Skeletal muscle tissue (tissue), 4 donors: ENCODE results near the gene ATP6V0D1. TPM values are rescaled to one million over a fixed set of nuclear protein-coding genes. Genes with fewer than 3 reads are reported as not detected.

Experiments
- H3K27ac ChIP-seq: one replicate; pipeline ENCODE4 v1.7.0; 2013; ENCODE audit warnings: mild to moderate bottlenecking, low read depth, low read length, inconsistent platforms
- H3K27me3 ChIP-seq, 3 donors: one replicate each; pipeline ENCODE4 v1.7.0; 2013; ENCODE audit warnings: low read length in 3 of 3; ENCODE audit not compliant: control insufficient read depth in 3 of 3, insufficient read depth in 3 of 3
- H3K36me3 ChIP-seq, 3 donors: one replicate each; pipeline ENCODE4 v1.7.0; 2013; ENCODE audit warnings: low read length in 3 of 3; ENCODE audit not compliant: control insufficient read depth in 3 of 3, insufficient read depth in 3 of 3
- H3K4me1 ChIP-seq, 3 donors: one replicate each; pipeline ENCODE4 v1.7.0; 2013; ENCODE audit warnings: low read length in 3 of 3, mild to moderate bottlenecking in 3 of 3; ENCODE audit not compliant: control insufficient read depth in 3 of 3, insufficient read depth in 3 of 3
- H3K4me3 ChIP-seq, 3 donors: one replicate each; pipeline ENCODE4 v1.7.0; 2013; ENCODE audit warnings: low read length in 3 of 3
- H3K9ac ChIP-seq, 3 donors: one replicate each; pipeline ENCODE4 v1.7.0; 2013; ENCODE audit warnings: low read length in 3 of 3, mild to moderate bottlenecking in 3 of 3, moderate library complexity in 2 of 3, low read depth in 1 of 3
- H3K9me3 ChIP-seq, 3 donors: one replicate each; pipeline ENCODE4 v1.7.0; 2013; ENCODE audit warnings: low read length in 3 of 3; ENCODE audit not compliant: control insufficient read depth in 3 of 3
- total RNA-seq: library from RNA; depleted of rRNA; stranded (reverse); fragments of >200 nt; gene quantifications from one replicate; pipeline ENCODE4 v1.2.3, GENCODE V29; 2014
- donor health status: Osteomylitis.

ATP6V0D1 gene
- total RNA-seq, 1 donor from 2014 or later = 46.4 TPM

DNA sequence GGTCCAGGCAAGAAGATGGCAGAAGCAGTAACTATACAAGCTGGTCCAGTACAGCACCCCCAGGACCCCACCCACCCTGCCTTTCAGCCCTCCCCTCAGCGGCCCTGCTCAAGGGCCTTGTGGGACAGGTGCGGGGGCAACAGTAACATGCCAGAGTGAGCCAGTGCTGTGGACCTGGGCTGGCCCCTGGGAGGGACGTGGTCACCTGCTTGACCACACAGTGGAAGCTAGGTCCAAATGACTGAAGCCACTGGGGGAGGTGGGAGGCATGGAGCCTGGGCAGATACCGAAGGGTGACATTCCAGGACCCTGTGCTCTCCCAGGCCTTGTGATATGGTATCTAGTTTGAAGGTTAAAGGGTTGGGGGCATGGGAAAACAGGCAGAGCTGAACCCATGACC lies 17.3 kb downstream of the ATP6V0D1 start:
- Histone ChIP-seq H3K9ac (peak overlapping the region in 1 of 3 donors; percentile 25), H3K9me3 (no peaks in the 10 kb centered on the region), H3K4me1 (peaks cover 78 to 88% (median 79%) of the 10 kb centered on the region in 3 donors), H3K36me3 (peaks cover 0 to 3% (median 0%) of the 10 kb centered on the region in 3 donors), H3K27ac (no peak overlapping the region), H3K4me3 (no peak overlapping the region), H3K27me3 (no peaks in the 10 kb centered on the region)

- no peaks in the 10 kb centered on the region for H3K9me3 ChIP-seq
- no peak overlapping the region for H3K4me3 ChIP-seq
- peaks cover 82 to 88% (median 85%) of the 10 kb centered on the region in 3 donors for H3K4me1 ChIP-seq
- H3K9ac ChIP-seq = peak overlapping the region in 1 of 3 donors; percentile 40
- peaks cover 0 to 3% (median 0%) of the 10 kb centered on the region in 3 donors for H3K36me3 ChIP-seq
- no peak overlapping the region for H3K27ac ChIP-seq
- H3K27me3 ChIP-seq = no peaks in the 10 kb centered on the region
Observed at GRCh38 chr16:67463059-67463458, 17.9 kb downstream of the ATP6V0D1 start.

DNA sequence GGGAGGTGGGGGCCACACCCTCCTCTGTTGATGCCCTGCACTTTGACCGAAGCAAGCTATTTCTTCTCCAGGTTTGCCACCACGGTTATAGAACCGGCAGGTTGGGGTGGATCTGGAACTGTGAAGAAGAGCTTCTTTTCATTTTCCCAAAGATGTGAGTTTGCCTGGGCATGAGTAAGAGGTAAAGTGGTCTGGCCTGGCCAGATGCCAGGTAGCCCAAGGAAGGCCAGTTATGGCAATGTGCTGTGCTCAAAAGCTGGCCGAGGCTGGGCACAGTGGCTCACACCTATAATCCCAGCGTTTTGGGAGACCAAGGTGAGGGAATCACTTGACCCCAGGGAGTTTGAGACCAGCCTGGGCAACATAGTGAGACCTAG lies 18.7 kb downstream of the ATP6V0D1 start:
- H3K9me3 ChIP-seq = no peaks in the 10 kb centered on the region
- H3K36me3 ChIP-seq = peaks cover 0 to 3% (median 0%) of the 10 kb centered on the region in 3 donors
- H3K27ac ChIP-seq = no peak overlapping the region
- H3K4me1 ChIP-seq = peaks cover 83 to 89% (median 86%) of the 10 kb centered on the region in 3 donors
- H3K4me3 ChIP-seq = no peak overlapping the region
- no peaks in the 10 kb centered on the region for H3K27me3 ChIP-seq
- peak overlapping the region in 1 of 3 donors; percentile 51 for H3K9ac ChIP-seq

DNA sequence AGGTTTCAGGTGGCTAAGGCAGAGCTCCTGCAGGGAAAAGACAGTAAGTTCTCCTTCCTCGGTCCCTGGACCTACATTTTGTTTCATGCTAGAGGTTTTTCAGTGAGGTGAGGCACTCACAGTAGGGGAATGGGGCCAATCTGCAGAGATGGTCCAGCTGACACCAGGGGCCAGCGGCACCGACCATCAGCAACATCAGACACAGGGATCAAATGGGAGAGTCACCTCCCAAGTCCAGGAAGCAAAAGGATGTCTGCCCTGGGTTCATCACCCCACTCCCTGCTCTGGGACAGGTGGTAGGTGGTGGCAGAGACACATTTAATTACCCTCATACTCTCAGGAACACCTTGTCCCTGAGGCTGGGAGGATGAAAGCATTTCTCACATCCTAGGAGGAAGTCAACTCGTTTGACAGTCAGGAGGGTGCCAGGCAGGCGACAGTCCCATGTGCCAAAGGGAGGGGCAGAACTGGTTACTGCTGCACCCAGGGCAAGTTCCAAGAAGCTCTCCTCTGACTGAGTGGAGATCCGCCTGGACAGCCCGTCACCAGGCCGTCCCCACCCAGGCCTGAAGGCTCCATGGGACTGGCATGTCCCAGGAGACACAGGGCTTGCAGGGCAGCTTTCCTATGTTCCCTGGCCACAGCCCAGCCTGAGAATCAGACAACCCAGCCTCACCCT lies 19.2 kb downstream of the ATP6V0D1 start:
- Histone ChIP-seq H3K4me3 (no peak overlapping the region), H3K4me1 (peaks cover 89 to 93% (median 91%) of the 10 kb centered on the region in 3 donors), H3K9me3 (no peaks in the 10 kb centered on the region), H3K27ac (no peak overlapping the region), H3K36me3 (peaks cover 0 to 3% (median 0%) of the 10 kb centered on the region in 3 donors), H3K27me3 (no peaks in the 10 kb centered on the region), H3K9ac (peak overlapping the region in 1 of 3 donors; percentile 51)

GRCh38 chr16:67460961-67461360 lies 20.0 kb downstream of the ATP6V0D1 start:
- no peaks in the 10 kb centered on the region for H3K27me3 ChIP-seq
- H3K4me1 ChIP-seq = peaks cover 94 to 97% (median 96%) of the 10 kb centered on the region in 3 donors
- H3K4me3 ChIP-seq = no peak overlapping the region
- H3K9me3 ChIP-seq = no peaks in the 10 kb centered on the region
- peak overlapping the region; percentile 14 to 51 (median 48) for H3K9ac ChIP-seq
- peak overlapping the region; percentile 81 for H3K27ac ChIP-seq
- H3K36me3 ChIP-seq = peaks cover 0 to 3% (median 0%) of the 10 kb centered on the region in 3 donors

GRCh38 chr16:67460168-67460567 lies 20.8 kb downstream of the ATP6V0D1 start:
- peak overlapping the region; percentile 81 for H3K27ac ChIP-seq
- peaks cover 86 to 89% (median 88%) of the 10 kb centered on the region in 3 donors for H3K4me1 ChIP-seq
- peak overlapping the region in 1 of 3 donors; percentile 13 for H3K4me3 ChIP-seq

DNA sequence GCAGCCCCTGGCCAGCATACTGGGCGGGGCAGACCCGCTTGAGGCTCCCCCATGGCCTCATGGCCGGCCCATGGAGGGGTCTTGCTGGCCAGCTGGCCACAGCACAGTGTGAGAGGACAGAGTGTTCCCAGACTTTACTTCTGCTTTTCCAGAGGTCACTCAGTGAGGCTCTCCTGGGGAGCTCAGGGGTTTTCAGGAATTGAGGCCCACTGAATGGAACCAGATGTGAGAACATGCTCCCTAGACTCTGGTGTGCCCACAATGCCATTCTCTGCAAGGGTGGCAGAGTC lies 21.2 kb downstream of the ATP6V0D1 start:
- Histone ChIP-seq H3K36me3 (peaks cover 0 to 5% (median 0%) of the 10 kb centered on the region in 3 donors), H3K4me3 (peak overlapping the region in 1 of 3 donors; percentile 13), H3K9me3 (no peaks in the 10 kb centered on the region), H3K27ac (peak overlapping the region; percentile 81), H3K9ac (peak overlapping the region in 2 of 3 donors; percentile 50 to 70), H3K4me1 (peaks cover 83 to 86% (median 84%) of the 10 kb centered on the region in 3 donors), H3K27me3 (no peaks in the 10 kb centered on the region)

More at GRCh38 chr16:67460168-67460567, 20.8 kb downstream of the ATP6V0D1 start:
- H3K36me3 ChIP-seq = peaks cover 0 to 3% (median 0%) of the 10 kb centered on the region in 3 donors
- H3K9ac ChIP-seq = peak overlapping the region in 2 of 3 donors; percentile 28 to 70
- H3K9me3 ChIP-seq = no peaks in the 10 kb centered on the region
- no peaks in the 10 kb centered on the region for H3K27me3 ChIP-seq

GRCh38 chr16:67459066-67459860 lies 21.7 kb downstream of the ATP6V0D1 start:
- H3K9me3 ChIP-seq = no peaks in the 10 kb centered on the region
- no peaks in the 10 kb centered on the region for H3K27me3 ChIP-seq
- H3K9ac ChIP-seq = peak overlapping the region; percentile 50 to 70 (median 51)
- H3K36me3 ChIP-seq = peaks cover 0 to 5% (median 0%) of the 10 kb centered on the region in 3 donors
- H3K4me1 ChIP-seq = peaks cover 77 to 81% (median 79%) of the 10 kb centered on the region in 3 donors
- H3K4me3 ChIP-seq = peak overlapping the region in 2 of 3 donors; percentile 22 to 32
- peak overlapping the region; percentile 81 for H3K27ac ChIP-seq

DNA sequence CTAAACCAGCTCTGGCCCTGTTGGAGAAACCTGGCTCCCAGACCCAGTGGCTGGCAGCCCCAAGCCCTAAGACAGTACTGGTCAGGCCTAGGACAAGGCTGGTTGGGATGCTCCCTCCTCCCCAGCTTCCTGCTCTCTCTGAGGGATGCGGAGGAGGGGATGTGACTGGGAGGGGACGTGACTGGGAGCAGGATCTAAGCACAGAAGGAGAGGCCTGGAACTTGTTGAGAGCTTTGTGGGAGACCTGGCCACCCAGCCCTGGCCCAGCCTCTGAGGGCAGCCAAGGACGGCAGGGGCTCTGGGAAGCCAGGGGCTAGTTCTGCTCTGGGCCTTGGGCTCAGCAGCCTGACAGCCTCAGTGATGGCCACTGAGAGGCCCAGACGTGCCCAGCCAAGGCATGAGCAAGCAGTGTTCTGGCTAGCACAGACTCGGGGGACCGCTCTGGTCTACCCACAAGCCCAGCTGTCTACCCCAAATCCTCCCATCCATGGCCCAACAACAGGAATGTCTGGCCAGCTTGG lies 22.8 kb downstream of the ATP6V0D1 start:
- Histone ChIP-seq H3K36me3 (peaks cover 2 to 9% (median 3%) of the 10 kb centered on the region in 3 donors), H3K9me3 (no peaks in the 10 kb centered on the region), H3K27me3 (no peaks in the 10 kb centered on the region), H3K27ac (peak overlapping the region; percentile 81), H3K4me1 (peaks cover 74 to 84% (median 76%) of the 10 kb centered on the region in 3 donors), H3K4me3 (peak overlapping the region in 1 of 3 donors; percentile 22), H3K9ac (peak overlapping the region; percentile 36 to 70 (median 54))
